Measurements from ENCODE around the gene MTFP1. TPM values are rescaled to one million over a fixed set of nuclear protein-coding genes. Genes with fewer than 3 reads are reported as not detected.
"Not testable (repeated sequence)": the region's sequence is repeated elsewhere in the genome, so short reads cannot be mapped to it uniquely, and the experiment has no call there.

MTFP1 gene
- total RNA-seq, 3 donors from 2014 or later: 2.9 to 16.7 (median 14.4) TPM

GRCh38 chr22:30398685-30399680 lies 26.6 kb upstream of the MTFP1 start:
- DNase-seq (ENCODE audit: low spot score in 2 of 2): no peak
- peaks cover 5% of the 10 kb centered on the region in 2 donors for H3K4me1 ChIP-seq
- H3K27ac ChIP-seq: peak overlapping the region; percentile 86 to 95
- peak overlapping the region in 2 of 3 donors; percentile 75 to 100 for H3K4me3 ChIP-seq
- no peaks in the 10 kb centered on the region for H3K9me3 ChIP-seq
- intact Hi-C loops (cut with DNase I; ENCODE audit: low total_unique reads): no loop called here
- TF ChIP-seq POLR2A (IDR thresholded peaks at IDR 0.05) (no peak), CTCF (IDR thresholded peaks at IDR 0.05) (no peak)
- no peaks in the 10 kb centered on the region for H3K36me3 ChIP-seq
- H3K27me3 ChIP-seq: no peaks in the 10 kb centered on the region

DNA sequence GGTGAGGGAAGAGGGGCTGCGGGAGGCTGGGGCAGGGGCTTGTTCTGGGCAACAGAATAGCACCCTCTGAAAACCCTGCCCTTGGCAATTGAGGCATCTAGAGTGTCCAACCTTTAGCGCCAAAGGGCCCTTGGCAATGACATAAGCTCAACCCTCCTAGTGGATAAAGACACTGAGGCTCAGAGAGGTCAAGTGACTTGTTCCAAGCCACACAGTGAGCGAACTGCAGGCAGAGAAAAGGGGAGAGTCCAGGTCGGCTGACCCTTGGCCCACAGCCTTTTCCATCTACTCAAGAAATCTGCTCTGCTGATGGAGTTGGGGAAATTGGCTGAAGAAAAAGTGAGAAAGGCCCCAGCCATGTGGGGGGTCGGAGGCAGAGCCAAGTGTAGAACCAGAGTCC lies 25.9 kb upstream of the MTFP1 start:
- no peaks in the 10 kb centered on the region for H3K27me3 ChIP-seq
- peak overlapping the region; percentile 72 to 95 for H3K27ac ChIP-seq
- no peaks in the 10 kb centered on the region for H3K9me3 ChIP-seq
- TF ChIP-seq POLR2AphosphoS5 (IDR thresholded peaks at IDR 0.05): no peak
- no peak for TF ChIP-seq CTCF (IDR thresholded peaks at IDR 0.05)
- TF ChIP-seq POLR2A (IDR thresholded peaks at IDR 0.05): no peak
- intact Hi-C loops (cut with DNase I; ENCODE audit: low total_unique reads): no loop called here
- peak overlapping the region in 2 of 3 donors; percentile 51 to 75 for H3K4me3 ChIP-seq
- DNase-seq (ENCODE audit: low spot score in 2 of 2): no peak
- H3K36me3 ChIP-seq: no peaks in the 10 kb centered on the region
- H3K4me1 ChIP-seq: peaks cover 5% of the 10 kb centered on the region in 2 donors

DNA sequence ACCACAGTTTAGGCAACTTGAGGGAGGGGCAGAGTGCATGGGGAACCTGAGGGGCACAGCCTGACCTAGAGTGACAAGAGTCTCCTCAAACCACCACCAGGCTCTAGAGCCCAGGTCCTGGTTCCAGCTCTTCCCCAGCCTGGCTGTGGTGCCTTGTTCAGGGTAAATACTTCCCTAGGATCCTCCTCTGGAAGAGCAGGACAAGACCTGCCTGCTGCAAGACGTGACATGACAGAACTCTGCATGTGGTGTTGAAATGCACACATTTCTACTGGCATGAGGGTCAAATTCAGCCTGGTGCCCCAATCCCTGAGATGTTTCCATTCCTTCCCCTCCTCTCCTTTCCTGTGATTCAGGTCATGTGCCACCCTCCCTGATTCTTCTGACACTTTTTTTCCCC lies 25.4 kb upstream of the MTFP1 start:
- Histone ChIP-seq H3K27me3 (no peaks in the 10 kb centered on the region), H3K27ac (peak overlapping the region; percentile 72 to 95), H3K9me3 (no peaks in the 10 kb centered on the region), H3K4me3 (peak overlapping the region in 1 of 3 donors; percentile 51), H3K4me1 (peaks cover 5% of the 10 kb centered on the region in 2 donors), H3K36me3 (no peaks in the 10 kb centered on the region)
- no peak for TF ChIP-seq CTCF (IDR thresholded peaks at IDR 0.05)
- TF ChIP-seq POLR2A (IDR thresholded peaks at IDR 0.05): no peak
- TF ChIP-seq POLR2AphosphoS5 (IDR thresholded peaks at IDR 0.05): no peak
- peak in 1 of 2 donors; percentile 47 for DNase-seq (ENCODE audit: low spot score in 2 of 2)
- intact Hi-C loops (cut with DNase I; ENCODE audit: low total_unique reads): no loop called here

DNA sequence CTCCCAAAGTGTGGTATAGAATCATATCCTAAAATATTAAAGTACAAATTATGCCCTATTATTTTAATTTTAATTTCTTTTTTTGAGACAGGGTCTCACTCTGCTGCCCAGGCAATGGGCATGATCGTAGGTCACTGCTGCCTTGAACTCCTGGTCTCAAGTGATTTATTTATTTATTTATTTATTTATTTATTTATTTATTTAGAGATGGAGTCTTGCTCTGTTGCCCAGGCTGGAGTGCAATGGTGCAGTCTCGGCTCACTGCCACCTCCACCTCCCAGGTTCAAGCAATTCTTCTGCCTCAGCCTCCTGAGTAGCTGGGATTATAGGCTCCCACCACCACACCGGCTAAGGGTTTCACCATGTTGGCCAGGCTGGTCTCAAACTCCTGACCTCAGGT lies 24.5 kb upstream of the MTFP1 start:
- H3K27me3 ChIP-seq; H3K9me3 ChIP-seq; H3K27ac ChIP-seq; H3K36me3 ChIP-seq; DNase-seq (ENCODE audit: low spot score in 2 of 2); H3K4me1 ChIP-seq; H3K4me3 ChIP-seq; intact Hi-C loops (cut with DNase I; ENCODE audit: low total_unique reads): not testable (repeated sequence)

- no peak for TF ChIP-seq POLR2A (IDR thresholded peaks at IDR 0.05)
- TF ChIP-seq CTCF (IDR thresholded peaks at IDR 0.05): no peak
- TF ChIP-seq POLR2AphosphoS5 (IDR thresholded peaks at IDR 0.05): no peak
- Histone ChIP-seq H3K9me3 (no peaks in the 10 kb centered on the region), H3K4me3 (peak overlapping the region in 1 of 3 donors; percentile 39), H3K27ac (peak overlapping the region; percentile 58 to 81), H3K4me1 (peaks cover 5% of the 10 kb centered on the region in 2 donors), H3K36me3 (no peaks in the 10 kb centered on the region), H3K27me3 (no peaks in the 10 kb centered on the region)
- intact Hi-C loops (cut with DNase I; ENCODE audit: low total_unique reads): no loop called here
- no peak for DNase-seq (ENCODE audit: low spot score in 2 of 2)
Measured at GRCh38 chr22:30402028-30402765, 23.4 kb upstream of the MTFP1 start.

GRCh38 chr22:30402766-30403104 lies 22.8 kb upstream of the MTFP1 start:
- H3K9me3 ChIP-seq; H3K4me1 ChIP-seq; H3K4me3 ChIP-seq; intact Hi-C loops (cut with DNase I; ENCODE audit: low total_unique reads); DNase-seq (ENCODE audit: low spot score in 2 of 2); H3K27me3 ChIP-seq; H3K36me3 ChIP-seq: not testable (repeated sequence)
- H3K27ac ChIP-seq: peak overlapping the region in 1 of 2 donors; percentile 58
